ENCODE data around the gene IBA57.
A peak's percentile ranks its signal among the peaks of the same experiment; 100 is the strongest.

Gene IBA57

DNA sequence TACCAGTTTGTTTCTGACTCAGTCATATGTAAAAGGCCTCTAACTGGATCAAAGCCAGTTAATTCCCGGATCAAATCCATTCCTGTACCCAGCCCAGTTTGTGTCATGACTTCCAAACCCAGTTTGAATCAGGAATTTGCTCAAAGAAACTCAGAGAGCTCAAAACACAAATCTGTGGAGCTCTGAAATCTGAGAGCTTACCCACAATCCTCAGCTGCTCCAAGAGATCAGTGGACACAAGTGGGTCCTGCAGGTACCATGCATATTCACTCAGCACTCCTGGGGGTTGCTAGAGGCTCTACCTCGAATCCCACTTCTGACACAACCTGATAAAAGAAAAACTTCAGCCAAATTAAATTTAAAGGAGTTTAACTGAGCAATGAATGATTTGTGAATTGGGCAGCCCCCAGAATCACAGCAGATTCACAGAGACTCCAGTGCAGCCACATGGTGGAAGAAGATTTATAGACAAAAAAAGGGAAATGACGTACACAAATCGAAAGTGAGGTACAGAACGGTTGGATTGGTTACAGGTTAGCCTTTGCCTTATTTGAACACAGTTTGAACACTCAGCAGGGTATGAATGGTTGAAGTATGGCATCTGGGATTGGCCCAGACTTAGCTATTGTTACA, 44.6 kb upstream of the IBA57 start:
- Histone ChIP-seq H2BK120ac (ENCODE audit: low read depth, low read length) (no peak overlapping the region), H3K27me3 (ENCODE audit: control insufficient read depth in 1 of 2, insufficient read depth in 1 of 2, low read length in 2 of 2) (peaks cover 0 to 33% of the 10 kb centered on the region in 2 experiments), H3K9ac (ENCODE audit: low read length) (peak overlapping the region; percentile 80), H3K27ac (ENCODE audit: low read length, poor library complexity, severe bottlenecking) (no peak overlapping the region), H2AK5ac (ENCODE audit: low read length, severe bottlenecking) (no peak overlapping the region), H3K4me2 (ENCODE audit: low read length, poor library complexity, severe bottlenecking) (no peak overlapping the region), H4K91ac (ENCODE audit: low read length) (no peak overlapping the region), H2BK15ac (ENCODE audit: low read depth, poor library complexity, severe bottlenecking) (no peak overlapping the region), H2BK5ac (ENCODE audit: low read depth, low read length, poor library complexity, severe bottlenecking) (no peak overlapping the region), H2AFZ (ENCODE audit: low read depth, low read length) (no peak overlapping the region), H3K18ac (ENCODE audit: low read depth in 1 of 2, low read length in 2 of 2) (no peak overlapping the region), H3K4ac (ENCODE audit: low read depth in 1 of 2, low read length in 2 of 2) (no peak overlapping the region), H2BK12ac (ENCODE audit: low read length in 2 of 2) (no peak overlapping the region), H4K8ac (ENCODE audit: low read length) (no peak overlapping the region), H3K79me1 (replicated peaks; ENCODE audit: low read length, poor library complexity, severe bottlenecking) (no peaks in the 10 kb centered on the region), H3K4me1 (ENCODE audit: control insufficient read depth, insufficient read depth, low read depth, low read length) (no peaks in the 10 kb centered on the region), H3K9me3 (ENCODE audit: control insufficient read depth, low read length) (no peaks in the 10 kb centered on the region), H3K36me3 (ENCODE audit: control insufficient read depth in 1 of 2, insufficient read depth in 2 of 2, low read depth in 1 of 2, low read length in 2 of 2) (no peaks in the 10 kb centered on the region), H3K4me3 (ENCODE audit: insufficient read depth in 1 of 2, low read depth in 1 of 2, low read length in 2 of 2) (no peak overlapping the region), H3K23ac (ENCODE audit: low read length in 2 of 2) (no peak overlapping the region), H3K14ac (ENCODE audit: low read length in 2 of 2) (no peak overlapping the region)
- 73% methylated on average over 4 of the region's 5 CpGs for WGBS
- no peak for DNase-seq

DNA sequence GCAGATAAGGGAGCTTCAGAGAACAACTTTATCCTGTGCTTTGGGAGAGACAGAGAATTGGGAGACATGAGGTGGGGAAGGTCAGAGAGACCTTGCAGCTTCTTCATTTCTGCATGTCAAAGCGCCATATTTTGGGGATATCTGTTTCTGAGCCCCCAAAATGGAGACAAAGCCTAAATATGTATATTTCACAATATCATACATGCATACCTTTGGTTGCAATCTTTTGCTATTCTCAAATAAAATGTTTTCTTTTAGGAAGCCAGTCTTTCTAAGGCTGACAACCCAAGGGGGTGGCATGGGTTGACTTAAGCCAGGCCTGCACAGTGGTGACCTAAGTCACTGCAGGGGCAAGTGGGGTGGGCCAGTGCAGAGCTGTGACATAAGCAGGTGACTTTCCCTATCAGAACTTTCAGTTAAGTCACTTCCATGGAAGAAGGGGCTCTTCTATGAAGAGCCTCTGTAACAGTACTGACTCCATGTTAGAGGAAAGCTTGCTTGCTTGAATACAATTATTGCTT, 42.6 kb upstream of the IBA57 start:
- Histone ChIP-seq H3K27me3 (ENCODE audit: control insufficient read depth in 1 of 2, insufficient read depth in 1 of 2, low read length in 2 of 2) (peaks cover 3 to 42% of the 10 kb centered on the region in 2 experiments), H3K4me1 (ENCODE audit: control insufficient read depth, insufficient read depth, low read depth, low read length) (no peaks in the 10 kb centered on the region), H2BK15ac (ENCODE audit: low read depth, poor library complexity, severe bottlenecking) (no peak overlapping the region), H3K9me3 (ENCODE audit: control insufficient read depth, low read length) (no peaks in the 10 kb centered on the region), H2AFZ (ENCODE audit: low read depth, low read length) (no peak overlapping the region), H2AK5ac (ENCODE audit: low read length, severe bottlenecking) (no peak overlapping the region), H3K4ac (ENCODE audit: low read depth in 1 of 2, low read length in 2 of 2) (no peak overlapping the region), H3K79me1 (replicated peaks; ENCODE audit: low read length, poor library complexity, severe bottlenecking) (no peaks in the 10 kb centered on the region), H2BK5ac (ENCODE audit: low read depth, low read length, poor library complexity, severe bottlenecking) (no peak overlapping the region), H3K4me2 (ENCODE audit: low read length, poor library complexity, severe bottlenecking) (no peak overlapping the region), H3K36me3 (ENCODE audit: control insufficient read depth in 1 of 2, insufficient read depth in 2 of 2, low read depth in 1 of 2, low read length in 2 of 2) (no peaks in the 10 kb centered on the region), H2BK12ac (ENCODE audit: low read length in 2 of 2) (no peak overlapping the region), H4K8ac (ENCODE audit: low read length) (no peak overlapping the region), H3K27ac (ENCODE audit: low read length, poor library complexity, severe bottlenecking) (no peak overlapping the region), H3K14ac (ENCODE audit: low read length in 2 of 2) (no peak overlapping the region), H3K9ac (ENCODE audit: low read length) (no peak overlapping the region), H4K91ac (ENCODE audit: low read length) (no peak overlapping the region), H2BK120ac (ENCODE audit: low read depth, low read length) (no peak overlapping the region), H3K18ac (ENCODE audit: low read depth in 1 of 2, low read length in 2 of 2) (no peak overlapping the region), H3K4me3 (ENCODE audit: insufficient read depth in 1 of 2, low read depth in 1 of 2, low read length in 2 of 2) (no peak overlapping the region), H3K23ac (ENCODE audit: low read length in 2 of 2) (no peak overlapping the region)
- no peak for DNase-seq
- no CpG with 5 or more reads among the region's 1 CpG for WGBS

DNA sequence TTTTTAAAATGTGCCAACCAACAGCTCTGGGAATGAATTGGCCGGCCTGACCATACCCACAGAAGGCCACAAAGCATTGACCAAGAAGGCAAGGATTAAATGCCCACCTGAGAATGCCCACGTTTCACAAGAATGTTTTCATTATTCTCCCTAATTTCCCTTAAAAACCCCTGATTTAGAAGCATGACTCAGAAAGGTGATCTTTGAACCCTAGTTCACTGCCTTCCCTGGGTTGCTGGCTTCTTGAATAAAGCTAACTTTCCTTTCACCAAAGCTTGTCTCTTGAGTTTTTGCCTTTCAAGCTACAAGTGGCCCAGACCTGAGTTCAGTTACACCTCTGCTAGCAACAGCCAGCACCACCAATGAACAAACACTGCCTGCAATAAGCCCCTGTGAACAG, 42.1 kb upstream of the IBA57 start:
- no peak overlapping the region for H2AK5ac ChIP-seq (ENCODE audit: low read length, severe bottlenecking)
- no peaks in the 10 kb centered on the region for H3K79me1 ChIP-seq (replicated peaks; ENCODE audit: low read length, poor library complexity, severe bottlenecking)
- H2BK12ac ChIP-seq (ENCODE audit: low read length in 2 of 2), result no peak overlapping the region
- 52% methylated on average over 2 of the region's 2 CpGs for WGBS
- no peak overlapping the region for H3K14ac ChIP-seq (ENCODE audit: low read length in 2 of 2)
- H2AFZ ChIP-seq (ENCODE audit: low read depth, low read length), result no peak overlapping the region
- H4K8ac ChIP-seq (ENCODE audit: low read length), result no peak overlapping the region
- H3K4me1 ChIP-seq (ENCODE audit: control insufficient read depth, insufficient read depth, low read depth, low read length), result no peaks in the 10 kb centered on the region
- H3K9ac ChIP-seq (ENCODE audit: low read length), result no peak overlapping the region
- H3K4me3 ChIP-seq (ENCODE audit: insufficient read depth in 1 of 2, low read depth in 1 of 2, low read length in 2 of 2), result no peak overlapping the region
- H3K36me3 ChIP-seq (ENCODE audit: control insufficient read depth in 1 of 2, insufficient read depth in 2 of 2, low read depth in 1 of 2, low read length in 2 of 2), result no peaks in the 10 kb centered on the region
- no peak overlapping the region for H3K4me2 ChIP-seq (ENCODE audit: low read length, poor library complexity, severe bottlenecking)
- no peak overlapping the region for H2BK15ac ChIP-seq (ENCODE audit: low read depth, poor library complexity, severe bottlenecking)
- no peak overlapping the region for H2BK5ac ChIP-seq (ENCODE audit: low read depth, low read length, poor library complexity, severe bottlenecking)
- no peak overlapping the region for H3K18ac ChIP-seq (ENCODE audit: low read depth in 1 of 2, low read length in 2 of 2)
- no peak overlapping the region for H2BK120ac ChIP-seq (ENCODE audit: low read depth, low read length)
- H3K23ac ChIP-seq (ENCODE audit: low read length in 2 of 2), result no peak overlapping the region
- peaks cover 3 to 42% of the 10 kb centered on the region in 2 experiments for H3K27me3 ChIP-seq (ENCODE audit: control insufficient read depth in 1 of 2, insufficient read depth in 1 of 2, low read length in 2 of 2)
- H4K91ac ChIP-seq (ENCODE audit: low read length), result no peak overlapping the region
- DNase-seq, result no peak
- no peaks in the 10 kb centered on the region for H3K9me3 ChIP-seq (ENCODE audit: control insufficient read depth, low read length)
- H3K4ac ChIP-seq (ENCODE audit: low read depth in 1 of 2, low read length in 2 of 2), result no peak overlapping the region
- H3K27ac ChIP-seq (ENCODE audit: low read length, poor library complexity, severe bottlenecking), result no peak overlapping the region

DNA sequence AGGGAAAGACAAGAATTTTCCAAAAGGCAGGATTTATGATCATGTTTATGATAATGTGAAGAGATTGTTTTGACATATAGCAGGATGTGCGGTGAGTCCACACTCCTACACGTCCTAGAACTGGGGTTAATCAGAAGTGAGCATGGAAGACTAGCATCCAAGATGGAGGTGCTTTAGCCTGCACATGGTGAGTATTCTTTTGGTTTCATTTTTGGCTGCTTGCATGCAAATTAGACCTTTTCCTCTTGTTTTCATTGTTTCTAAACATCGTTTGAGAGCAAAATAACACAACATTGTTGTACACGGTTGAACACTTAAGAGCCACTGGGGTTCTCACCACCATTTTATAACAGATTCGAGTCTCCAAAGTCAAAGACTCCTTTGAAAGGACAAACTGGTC, 40.4 kb upstream of the IBA57 start:
- no peak overlapping the region for H2AFZ ChIP-seq (ENCODE audit: low read depth, low read length)
- no peak overlapping the region for H4K91ac ChIP-seq (ENCODE audit: low read length)
- H2BK15ac ChIP-seq (ENCODE audit: low read depth, poor library complexity, severe bottlenecking), result no peak overlapping the region
- WGBS, result 67% methylated on average over 5 of the region's 5 CpGs
- H3K4me1 ChIP-seq (ENCODE audit: control insufficient read depth, insufficient read depth, low read depth, low read length), result no peaks in the 10 kb centered on the region
- no peak overlapping the region for H3K4me2 ChIP-seq (ENCODE audit: low read length, poor library complexity, severe bottlenecking)
- no peak overlapping the region for H3K9ac ChIP-seq (ENCODE audit: low read length)
- no peak overlapping the region for H2BK12ac ChIP-seq (ENCODE audit: low read length in 2 of 2)
- no peak overlapping the region for H3K4ac ChIP-seq (ENCODE audit: low read depth in 1 of 2, low read length in 2 of 2)
- no peaks in the 10 kb centered on the region for H3K9me3 ChIP-seq (ENCODE audit: control insufficient read depth, low read length)
- no peak overlapping the region for H2AK5ac ChIP-seq (ENCODE audit: low read length, severe bottlenecking)
- no peaks in the 10 kb centered on the region for H3K36me3 ChIP-seq (ENCODE audit: control insufficient read depth in 1 of 2, insufficient read depth in 2 of 2, low read depth in 1 of 2, low read length in 2 of 2)
- no peak overlapping the region for H3K23ac ChIP-seq (ENCODE audit: low read length in 2 of 2)
- H2BK5ac ChIP-seq (ENCODE audit: low read depth, low read length, poor library complexity, severe bottlenecking), result no peak overlapping the region
- H3K4me3 ChIP-seq (ENCODE audit: insufficient read depth in 1 of 2, low read depth in 1 of 2, low read length in 2 of 2), result no peak overlapping the region
- no peaks in the 10 kb centered on the region for H3K79me1 ChIP-seq (replicated peaks; ENCODE audit: low read length, poor library complexity, severe bottlenecking)
- H3K27ac ChIP-seq (ENCODE audit: low read length, poor library complexity, severe bottlenecking), result no peak overlapping the region
- no peak overlapping the region for H2BK120ac ChIP-seq (ENCODE audit: low read depth, low read length)
- no peak overlapping the region for H3K18ac ChIP-seq (ENCODE audit: low read depth in 1 of 2, low read length in 2 of 2)
- no peak overlapping the region for H3K14ac ChIP-seq (ENCODE audit: low read length in 2 of 2)
- peaks cover 8 to 42% of the 10 kb centered on the region in 2 experiments for H3K27me3 ChIP-seq (ENCODE audit: control insufficient read depth in 1 of 2, insufficient read depth in 1 of 2, low read length in 2 of 2)
- no peak for DNase-seq
- H4K8ac ChIP-seq (ENCODE audit: low read length), result no peak overlapping the region

Measured in mesenchymal stem cell (in vitro differentiated cells and primary cell).